GM15510 (cell line): ENCODE measurements around the gene COL27A1.

ENCODE experiments used
- POLR2A ChIP-seq: IDR thresholded peaks from 3 replicates; pipeline ENCODE4 v1.6.1; 2011; ENCODE audit warnings: borderline replicate concordance; ENCODE audit not compliant: insufficient read length; ENCODE audit errors: extremely low read depth

Gene COL27A1

DNA sequence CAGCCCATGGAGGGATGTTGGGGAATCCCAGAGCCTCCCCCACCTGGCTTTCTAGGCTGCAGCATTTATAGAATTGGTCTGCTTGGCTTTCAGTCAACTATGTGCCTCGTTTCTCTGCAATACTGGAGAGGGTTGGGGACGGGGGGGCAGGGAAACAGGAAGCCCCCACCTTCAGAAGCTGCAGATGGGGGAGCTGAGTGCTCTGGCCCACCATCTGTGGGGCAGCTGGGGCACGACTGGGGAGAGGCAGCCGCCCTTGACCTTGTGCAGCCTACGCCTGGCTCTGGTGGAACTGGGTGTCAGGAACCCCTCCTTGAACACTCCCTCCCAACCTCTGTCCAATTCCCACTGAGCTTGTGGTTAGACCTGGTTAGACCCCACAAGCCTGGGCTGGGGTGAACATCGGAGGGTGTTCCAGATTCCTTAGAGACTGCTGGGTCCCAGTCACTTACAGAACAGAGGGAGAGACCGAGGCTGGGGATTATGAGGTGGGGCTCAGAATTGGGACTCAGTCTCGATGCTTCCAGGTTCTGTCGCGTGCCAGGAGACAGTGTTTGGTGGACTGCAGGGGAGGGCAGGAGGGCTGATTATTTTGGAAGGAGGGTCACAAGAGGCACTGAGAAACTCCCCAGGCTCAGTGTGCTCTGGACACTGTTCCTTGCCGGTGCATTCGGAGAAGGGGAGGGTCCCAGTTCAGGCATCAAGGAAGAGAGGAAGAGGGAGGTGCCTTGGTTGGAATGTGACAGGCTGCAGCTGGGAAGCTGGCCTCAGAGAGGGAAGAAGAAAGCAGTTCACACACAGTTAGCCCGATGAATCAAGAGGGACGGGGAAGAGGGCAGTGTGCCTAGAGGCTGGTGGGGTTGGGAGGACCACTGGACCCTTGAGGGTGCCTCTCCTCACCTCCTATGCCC is 25.6 kb downstream of the COL27A1 start:
- no peak for TF ChIP-seq POLR2A

DNA sequence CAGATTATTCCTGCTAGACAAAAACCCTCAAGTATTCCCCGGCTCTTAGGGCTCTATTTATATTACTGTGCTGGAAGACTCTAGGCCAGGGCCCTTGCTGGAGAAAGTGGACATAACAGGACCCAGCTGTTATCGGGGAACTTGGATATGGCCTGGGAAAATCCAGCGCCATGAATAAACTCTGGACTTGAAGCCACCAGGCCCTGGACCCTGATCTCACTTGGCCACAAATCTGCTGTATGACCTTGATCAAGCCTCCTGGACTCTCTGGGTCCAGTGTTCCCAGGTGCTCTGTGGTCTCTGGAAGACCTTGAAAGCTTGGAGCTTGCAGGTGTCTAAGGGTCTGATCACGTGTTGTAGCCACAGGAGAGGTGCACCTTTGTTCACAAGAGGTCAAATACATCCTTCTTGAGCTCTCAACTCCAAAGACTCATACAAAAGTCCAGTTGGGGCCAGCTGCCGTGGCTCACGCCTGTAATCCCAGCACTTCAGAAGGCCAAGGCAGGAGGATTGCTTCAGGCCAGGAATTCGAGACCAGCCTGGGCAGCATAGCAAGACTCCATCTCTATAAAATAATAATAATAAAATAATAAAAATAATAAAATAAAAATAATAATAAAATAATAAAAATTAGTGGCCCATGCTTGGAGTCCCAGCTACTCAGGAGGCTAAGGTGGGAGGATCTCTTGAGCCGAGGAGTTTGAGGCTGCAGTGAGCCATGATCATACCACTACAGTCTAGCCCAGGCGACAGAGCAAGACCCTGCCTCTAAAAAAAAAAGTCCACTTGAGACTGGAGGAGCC is 26.5 kb downstream of the COL27A1 start:
- no peak for TF ChIP-seq POLR2A

DNA sequence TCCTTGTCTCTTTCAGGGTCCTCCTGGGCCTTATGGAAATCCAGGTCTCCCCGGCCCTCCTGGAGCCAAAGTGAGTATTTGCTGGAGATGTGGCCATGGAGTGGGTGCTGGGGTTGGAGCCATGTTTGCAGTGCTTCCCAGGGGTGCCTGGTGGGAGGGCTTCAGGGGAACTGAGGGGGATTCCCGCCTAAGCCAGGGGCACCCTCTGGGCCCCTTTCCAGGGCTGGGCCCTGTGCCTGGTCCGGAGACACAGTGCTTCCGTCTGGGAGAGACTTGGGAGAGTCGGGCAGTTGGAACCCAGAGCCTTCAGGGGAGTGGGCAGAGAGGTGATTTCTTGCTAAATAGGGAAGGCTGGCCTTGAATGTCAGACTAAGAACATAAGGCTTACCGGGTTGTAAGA is 27.7 kb downstream of the COL27A1 start:
- no peak for TF ChIP-seq POLR2A

GRCh38 chr9:114184071-114184470 is 28.7 kb downstream of the COL27A1 start:
- TF ChIP-seq POLR2A = no peak

DNA sequence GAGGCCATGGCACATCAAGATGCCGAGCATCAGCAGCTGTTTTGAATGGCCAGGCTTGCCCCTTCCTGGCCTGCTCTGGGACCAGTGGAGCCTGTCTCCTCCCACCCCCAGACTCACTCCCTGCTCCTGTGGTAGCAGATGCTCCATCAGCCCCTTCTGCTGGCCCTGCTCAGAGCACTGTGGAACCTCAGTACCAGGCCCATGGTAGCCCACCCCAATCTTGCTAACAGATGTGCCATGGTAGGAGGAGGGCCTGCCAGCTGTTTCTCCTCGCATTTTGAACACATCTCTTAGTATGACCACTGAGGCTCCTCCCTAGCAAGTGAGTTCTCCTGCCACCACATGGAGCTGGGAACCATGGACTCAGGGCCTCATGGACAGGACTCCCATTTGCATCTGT is 29.5 kb downstream of the COL27A1 start:
- no peak for TF ChIP-seq POLR2A

GRCh38 chr9:114185570-114186490 is 30.5 kb downstream of the COL27A1 start:
- no peak for TF ChIP-seq POLR2A

DNA sequence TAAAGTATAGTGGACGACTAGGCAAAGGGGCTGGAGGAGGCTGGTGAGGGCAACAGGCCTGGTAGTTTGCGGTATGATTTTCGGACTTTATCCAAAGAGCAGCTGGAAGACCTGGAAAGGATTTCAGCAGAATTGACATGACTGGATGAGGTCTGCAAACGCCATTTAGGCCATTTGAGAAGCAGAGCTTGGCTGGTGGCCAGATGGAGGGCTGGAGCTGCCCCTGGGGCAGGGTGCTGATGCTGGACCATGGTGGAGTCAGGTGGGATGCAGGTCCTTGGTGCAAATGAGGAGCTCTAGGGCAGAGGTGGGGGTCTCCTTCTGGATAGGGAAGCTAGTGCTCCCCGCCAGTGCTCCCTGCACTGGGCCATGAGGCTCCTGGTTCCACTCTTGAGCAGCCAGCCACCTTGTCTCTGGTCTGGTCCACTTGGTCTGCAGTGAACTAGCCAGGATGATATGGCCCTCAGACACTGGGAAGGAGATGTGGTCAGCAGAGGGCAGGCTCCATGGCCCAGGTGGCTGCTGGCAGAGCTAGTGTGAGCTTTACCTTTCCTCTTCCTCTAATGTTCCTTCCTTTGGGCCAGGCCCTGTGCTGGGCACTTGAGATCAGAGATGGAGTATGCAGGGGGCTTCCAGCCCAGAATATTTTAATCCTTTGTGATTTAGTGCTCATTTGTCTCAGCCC is 31.4 kb downstream of the COL27A1 start:
- TF ChIP-seq POLR2A = no peak

GRCh38 chr9:114187827-114188226 is 32.5 kb downstream of the COL27A1 start:
- no peak for TF ChIP-seq POLR2A

DNA sequence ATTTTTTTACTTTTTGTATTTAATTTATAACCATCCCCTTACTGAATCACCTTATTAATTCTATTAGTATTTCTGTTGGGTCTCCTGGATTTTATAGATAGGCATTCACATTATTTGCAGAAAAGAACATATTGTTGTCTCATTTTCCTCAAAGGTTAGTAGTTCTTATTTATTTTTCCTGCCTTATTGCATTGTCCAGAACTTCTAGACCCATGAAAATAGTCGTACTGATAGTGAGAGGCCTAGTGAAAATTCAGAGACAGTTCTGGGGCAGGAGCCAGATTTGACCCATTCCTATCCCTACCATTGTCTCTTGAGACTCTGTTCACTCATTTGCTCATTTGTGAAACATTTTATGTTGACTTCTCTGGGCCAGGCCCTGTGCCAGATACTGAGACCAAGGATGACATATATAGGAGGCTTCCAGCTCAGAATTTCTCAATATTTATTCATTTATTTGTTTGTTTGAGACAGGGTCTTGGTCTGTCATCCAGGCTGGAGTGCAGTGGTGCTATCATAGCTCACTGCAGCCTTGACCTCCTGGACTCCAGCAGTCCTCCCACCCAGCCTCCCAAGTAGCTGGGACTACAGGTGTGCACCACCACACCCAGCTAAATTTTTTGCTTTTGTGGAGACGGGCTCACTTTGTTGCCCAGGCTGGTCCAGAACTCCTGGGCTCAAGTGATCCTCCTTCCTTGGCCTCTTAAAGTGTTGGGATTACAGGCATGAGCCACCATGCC is 34.7 kb downstream of the COL27A1 start:
- no peak for TF ChIP-seq POLR2A

DNA sequence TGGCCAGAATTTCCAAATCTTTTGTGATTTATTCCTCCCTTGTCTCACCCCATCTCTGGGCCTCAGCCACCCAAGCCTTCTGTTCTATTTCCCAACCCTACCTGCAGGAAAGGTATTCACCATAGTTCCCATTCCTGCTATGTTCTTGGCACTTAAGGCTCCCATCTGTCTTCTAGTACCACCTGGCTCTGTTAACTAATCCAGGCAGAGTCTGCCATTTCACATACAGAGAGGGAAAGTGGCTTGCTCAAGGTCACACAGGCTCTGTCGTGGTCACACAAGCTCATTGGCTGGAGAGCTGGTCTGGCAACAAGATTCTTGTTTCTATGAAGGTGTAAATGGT is 35.2 kb downstream of the COL27A1 start:
- no peak for TF ChIP-seq POLR2A

DNA sequence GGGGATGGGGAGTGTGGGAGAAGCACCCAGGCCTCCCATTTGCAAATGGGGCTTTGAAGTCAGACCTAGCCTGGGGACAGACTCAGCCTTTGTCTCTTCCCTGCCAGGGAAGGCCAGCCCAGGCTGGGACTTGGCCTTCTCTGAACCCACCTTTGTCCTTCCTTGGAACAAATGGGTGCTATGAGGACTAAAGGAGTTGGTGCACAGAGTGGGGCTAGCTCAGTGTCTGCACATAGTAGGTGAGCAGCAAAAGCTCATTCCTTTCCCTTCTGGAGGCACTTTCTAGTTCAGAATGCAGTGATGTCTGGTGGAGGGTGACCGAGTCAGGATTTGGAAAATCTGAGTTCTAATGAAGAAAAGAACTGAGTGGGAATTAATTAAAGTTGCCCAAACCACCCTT is 37.2 kb downstream of the COL27A1 start:
- no peak for TF ChIP-seq POLR2A

DNA sequence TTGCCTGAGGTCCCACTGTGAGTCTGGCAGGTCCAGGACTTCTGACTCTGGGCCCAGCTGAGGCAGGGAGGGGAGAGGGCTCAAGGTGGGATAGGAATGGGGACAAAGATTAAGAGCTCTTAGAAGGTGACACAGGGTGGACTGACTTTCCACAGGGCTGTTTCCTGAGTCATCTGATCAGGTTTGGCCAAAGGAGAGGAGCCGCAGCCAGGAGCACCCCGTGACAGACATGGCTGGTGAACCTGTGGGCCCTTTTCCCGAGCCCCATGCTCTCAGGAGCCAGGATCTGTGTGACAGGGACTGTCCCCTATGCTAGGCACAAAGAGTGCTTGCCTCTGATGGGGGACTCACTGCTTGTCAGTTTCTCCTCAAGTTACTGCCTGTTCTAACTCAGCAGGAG is 37.8 kb downstream of the COL27A1 start:
- no peak for TF ChIP-seq POLR2A

GRCh38 chr9:114196117-114196516 is 40.8 kb downstream of the COL27A1 start:
- no peak for TF ChIP-seq POLR2A
